ENCODE results near the gene MAML1.

MAML1 gene

DNA sequence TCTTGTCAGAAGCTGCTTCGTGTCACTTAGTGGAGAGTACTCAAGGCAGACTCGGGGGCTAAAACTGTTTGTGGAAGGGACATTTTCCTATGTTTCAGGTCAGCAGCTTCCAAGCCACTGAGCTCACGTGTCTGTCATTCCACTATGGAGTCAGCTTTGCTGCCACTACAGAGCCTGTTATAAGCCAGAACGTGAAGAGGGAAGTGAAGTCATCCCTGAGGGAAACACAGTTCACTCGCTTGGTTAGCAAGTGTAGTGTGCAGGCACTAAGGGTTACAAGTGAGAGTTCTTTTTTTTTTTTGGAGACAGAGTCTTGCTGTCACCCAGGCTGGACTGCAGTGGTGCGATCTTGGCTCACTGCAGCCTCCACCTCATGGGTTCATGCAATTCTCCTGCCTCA is 36.6 kb downstream of the MAML1 start:
- no peak overlapping the region for H3K4me3 ChIP-seq (ENCODE audit: low read depth, low read length)
- no peak for TF ChIP-seq CTCF (IDR thresholded peaks at IDR 0.05; ENCODE audit: low read depth, low read length)

GRCh38 chr5:179769796-179770195 is 37.2 kb downstream of the MAML1 start:
- no peak for TF ChIP-seq CTCF (IDR thresholded peaks at IDR 0.05; ENCODE audit: low read depth, low read length)
- no peak overlapping the region for H3K4me3 ChIP-seq (ENCODE audit: low read depth, low read length)

DNA sequence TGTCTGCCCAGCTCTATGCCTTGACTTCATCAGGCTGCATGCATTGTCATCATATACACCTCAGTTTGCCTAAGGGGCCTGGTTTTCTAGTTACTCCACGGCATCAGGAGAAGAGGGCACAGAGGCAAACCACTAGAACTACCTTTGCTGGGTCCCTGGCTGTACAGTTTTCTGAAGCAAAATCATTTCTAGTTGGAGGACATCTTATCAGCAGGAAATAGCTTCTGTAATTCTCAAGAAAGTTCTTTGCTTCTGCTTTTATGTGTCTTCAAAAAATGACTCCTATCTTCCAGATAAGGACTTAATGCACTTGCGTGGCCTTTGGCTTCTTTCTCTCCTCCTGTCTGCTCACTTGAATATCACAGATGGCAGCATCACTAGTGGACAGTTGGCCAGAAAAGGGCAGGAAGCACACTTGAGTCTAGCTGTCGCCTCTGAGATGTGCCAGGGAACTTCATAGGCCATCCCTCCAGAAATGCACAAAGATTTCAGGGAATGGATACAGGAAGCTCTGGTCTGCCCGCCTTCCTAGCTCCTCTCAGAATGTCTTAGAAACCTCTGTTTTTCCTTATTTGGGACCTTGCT is 38.8 kb downstream of the MAML1 start:
- no peak for TF ChIP-seq CTCF (IDR thresholded peaks at IDR 0.05; ENCODE audit: low read depth, low read length)
- H3K4me3 ChIP-seq (ENCODE audit: low read depth, low read length) = no peak overlapping the region

DNA sequence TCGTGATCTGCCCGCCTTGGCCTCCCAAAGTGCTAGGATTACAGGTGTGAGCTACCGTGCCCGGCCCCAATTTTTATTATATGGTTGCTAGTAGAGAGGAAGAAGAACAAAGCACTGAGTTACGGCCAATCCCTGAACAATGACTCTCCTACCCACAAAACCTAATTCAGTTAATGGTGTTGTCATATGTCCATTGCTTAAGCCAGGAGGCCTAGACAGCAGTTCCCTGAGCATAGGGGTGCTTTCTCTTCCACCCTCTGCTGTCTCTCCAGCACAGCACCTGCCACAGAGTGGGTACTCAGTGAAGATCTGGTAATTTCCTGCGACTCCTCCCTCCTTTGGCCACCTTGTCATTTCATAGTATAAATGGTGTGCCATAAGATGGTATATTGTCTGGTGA is 39.7 kb downstream of the MAML1 start:
- H3K4me3 ChIP-seq (ENCODE audit: low read depth, low read length) = no peak overlapping the region
- TF ChIP-seq CTCF (IDR thresholded peaks at IDR 0.05; ENCODE audit: low read depth, low read length) = no peak

GRCh38 chr5:179773686-179774040 is 41.0 kb downstream of the MAML1 start:
- TF ChIP-seq CTCF (IDR thresholded peaks at IDR 0.05; ENCODE audit: low read depth, low read length) = no peak
- H3K4me3 ChIP-seq (ENCODE audit: low read depth, low read length) = no peak overlapping the region

DNA sequence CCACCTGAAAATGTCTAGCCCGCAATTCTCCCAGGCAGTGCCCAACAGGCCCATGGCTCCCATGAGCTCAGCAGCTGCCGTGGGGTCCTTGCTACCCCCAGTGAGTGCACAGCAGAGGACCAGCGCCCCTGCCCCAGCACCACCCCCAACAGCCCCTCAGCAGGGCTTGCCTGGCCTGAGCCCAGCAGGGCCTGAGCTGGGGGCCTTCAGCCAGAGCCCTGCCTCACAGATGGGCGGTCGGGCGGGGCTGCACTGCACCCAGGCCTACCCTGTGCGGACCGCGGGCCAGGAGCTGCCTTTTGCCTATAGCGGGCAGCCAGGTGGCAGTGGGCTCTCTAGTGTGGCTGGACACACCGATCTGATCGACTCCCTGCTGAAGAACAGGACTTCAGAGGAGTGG is 41.8 kb downstream of the MAML1 start:
- no peak for TF ChIP-seq CTCF (IDR thresholded peaks at IDR 0.05; ENCODE audit: low read depth, low read length)
- H3K4me3 ChIP-seq (ENCODE audit: low read depth, low read length) = no peak overlapping the region

GRCh38 chr5:179776411-179776938 is 43.9 kb downstream of the MAML1 start:
- no peak overlapping the region for H3K4me3 ChIP-seq (ENCODE audit: low read depth, low read length)
- TF ChIP-seq CTCF (IDR thresholded peaks at IDR 0.05; ENCODE audit: low read depth, low read length) = no peak
